Astrocyte (in vitro differentiated cells and primary cell): ENCODE results near the gene CCDC81. TPM values are rescaled to one million over a fixed set of nuclear protein-coding genes. Genes with fewer than 3 reads are reported as not detected.
A peak's percentile ranks its signal among the peaks of the same experiment; 100 is the strongest.

Experiments used
- DNase-seq: peaks from one replicate; pipeline ENCODE4 v3.0.0-alpha.2; 2010; ENCODE audit warnings: low read depth
- FAIRE-seq: peaks from 2 replicates; lab custom pipeline; 2011; peaks lifted over from hg19 to GRCh38; lab: Jason Lieb, UNC
- H2AFZ ChIP-seq: 2 replicates; pipeline ENCODE4 v1.6.0; 2012; ENCODE audit warnings: low read depth, low read length, inconsistent platforms
- H3K27ac ChIP-seq: 2 replicates; pipeline ENCODE4 v1.5.1; 2011; ENCODE audit warnings: low read depth, low read length, inconsistent platforms
- H3K27me3 ChIP-seq: 2 replicates; pipeline ENCODE4 v1.6.0; 2011; ENCODE audit warnings: low read length, inconsistent platforms; ENCODE audit not compliant: insufficient read depth
- H3K36me3 ChIP-seq: 2 replicates; pipeline ENCODE4 v1.5.1; 2011; ENCODE audit warnings: low read length, inconsistent platforms; ENCODE audit not compliant: insufficient read depth
- H3K4me1 ChIP-seq: 2 replicates; pipeline ENCODE4 v1.5.1; 2011; ENCODE audit warnings: low read length, inconsistent platforms; ENCODE audit not compliant: insufficient read depth
- H3K4me2 ChIP-seq: 2 replicates; pipeline ENCODE4 v1.6.0; 2012; ENCODE audit warnings: low read length, inconsistent platforms
- H3K4me3 ChIP-seq: 2 replicates; pipeline ENCODE4 v1.5.1; 2011; ENCODE audit warnings: low read depth, mild to moderate bottlenecking, low read length, inconsistent platforms; ENCODE audit not compliant: insufficient read depth
- H3K79me2 ChIP-seq: 2 replicates; pipeline ENCODE4 v1.6.0; 2012; ENCODE audit warnings: mild to moderate bottlenecking, low read length, inconsistent platforms; ENCODE audit not compliant: insufficient read depth
- H3K9ac ChIP-seq: 2 replicates; pipeline ENCODE4 v1.6.0; 2012; ENCODE audit warnings: mild to moderate bottlenecking, low read length, inconsistent platforms
- H3K9me3 ChIP-seq: 2 replicates; pipeline ENCODE4 v1.5.1; 2012; ENCODE audit warnings: low read depth, mild to moderate bottlenecking, low read length, inconsistent platforms; ENCODE audit not compliant: insufficient read depth
- H4K20me1 ChIP-seq: 2 replicates; pipeline ENCODE4 v1.6.0; 2012; ENCODE audit warnings: low read length, inconsistent platforms; ENCODE audit not compliant: insufficient read depth
- H3K27ac Mint-ChIP-seq: one replicate; pipeline ENCODE4 v1.8.0; 2021; ENCODE audit warnings: mild to moderate bottlenecking, mixed read lengths; ENCODE audit not compliant: unreplicated experiment
- H3K27me3 Mint-ChIP-seq: one replicate; pipeline ENCODE4 v1.8.0; 2021; ENCODE audit warnings: low read depth, mixed read lengths; ENCODE audit not compliant: unreplicated experiment
- H3K36me3 Mint-ChIP-seq: one replicate; pipeline ENCODE4 v1.8.0; 2021; ENCODE audit warnings: low read depth, mixed read lengths; ENCODE audit not compliant: unreplicated experiment
- H3K4me1 Mint-ChIP-seq: one replicate; pipeline ENCODE4 v1.8.0; 2021; ENCODE audit warnings: low read depth, mixed read lengths; ENCODE audit not compliant: unreplicated experiment
- H3K4me3 Mint-ChIP-seq: one replicate; pipeline ENCODE4 v1.8.0; 2021; ENCODE audit warnings: mild to moderate bottlenecking, moderate library complexity, mixed read lengths; ENCODE audit not compliant: unreplicated experiment
- H3K9me3 Mint-ChIP-seq: one replicate; pipeline ENCODE4 v1.8.0; 2021; ENCODE audit warnings: mild to moderate bottlenecking, mixed read lengths; ENCODE audit not compliant: unreplicated experiment
- CTCF ChIP-seq: IDR thresholded peaks from 2 replicates; pipeline ENCODE4 v1.5.1; 2011; ENCODE audit warnings: low read depth, mild to moderate bottlenecking, inconsistent platforms, low read length, moderate library complexity; ENCODE audit not compliant: insufficient read depth
- EZH2 ChIP-seq: IDR thresholded peaks from 2 replicates; pipeline ENCODE4 v1.6.1; 2012; ENCODE audit warnings: mild to moderate bottlenecking, low read length, inconsistent platforms; ENCODE audit not compliant: insufficient read depth
- total RNA-seq: library from RNA; stranded (reverse); gene quantifications from 2 replicates; pipeline ENCODE4 v1.2.1, GENCODE V29; 2021

Gene CCDC81
- total RNA-seq, 1 donor from 2014 or later = 4.3 TPM

GRCh38 chr11:86418106-86418505, 43.4 kb downstream of the CCDC81 start:
- Mint-ChIP-seq H3K9me3 (no peaks in the 10 kb centered on the region), H3K4me1 (peaks cover 5% of the 10 kb centered on the region), H3K4me3 (no peak overlapping the region), H3K36me3 (peaks cover 4% of the 10 kb centered on the region), H3K27ac (no peak overlapping the region), H3K27me3 (no peaks in the 10 kb centered on the region)
- Histone ChIP-seq H3K36me3 (no peaks in the 10 kb centered on the region), H3K4me3 (no peak overlapping the region), H3K27me3 (no peaks in the 10 kb centered on the region), H2AFZ (no peak overlapping the region), H3K9ac (no peak overlapping the region), H3K79me2 (no peaks in the 10 kb centered on the region), H3K4me2 (no peak overlapping the region), H3K9me3 (no peaks in the 10 kb centered on the region), H3K4me1 (no peaks in the 10 kb centered on the region), H3K27ac (no peak overlapping the region), H4K20me1 (no peaks in the 10 kb centered on the region)
- DNase-seq (no peak), FAIRE-seq (no peak)
- TF ChIP-seq EZH2 = no peak
- no peak for TF ChIP-seq CTCF

- Histone ChIP-seq H3K4me1 (no peaks in the 10 kb centered on the region), H3K36me3 (no peaks in the 10 kb centered on the region), H3K4me2 (no peak overlapping the region), H3K9me3 (no peaks in the 10 kb centered on the region), H3K27me3 (no peaks in the 10 kb centered on the region), H3K4me3 (no peak overlapping the region), H2AFZ (no peak overlapping the region), H3K27ac (no peak overlapping the region), H4K20me1 (no peaks in the 10 kb centered on the region), H3K79me2 (no peaks in the 10 kb centered on the region), H3K9ac (no peak overlapping the region)
- DNase-seq = no peak
- Mint-ChIP-seq H3K27me3 (no peaks in the 10 kb centered on the region), H3K9me3 (no peaks in the 10 kb centered on the region), H3K36me3 (peaks cover 4% of the 10 kb centered on the region), H3K27ac (no peak overlapping the region), H3K4me3 (no peak overlapping the region), H3K4me1 (peaks cover 7% of the 10 kb centered on the region)
- FAIRE-seq = no peak
- TF ChIP-seq EZH2 (no peak), CTCF (no peak)
Measured at GRCh38 chr11:86418513-86418912, 43.8 kb downstream of the CCDC81 start.

GRCh38 chr11:86418917-86419316, 44.2 kb downstream of the CCDC81 start:
- Histone ChIP-seq H2AFZ (no peak overlapping the region), H3K9me3 (no peaks in the 10 kb centered on the region), H3K27me3 (no peaks in the 10 kb centered on the region), H3K9ac (no peak overlapping the region), H3K36me3 (no peaks in the 10 kb centered on the region), H3K27ac (no peak overlapping the region), H3K4me3 (no peak overlapping the region), H3K4me1 (no peaks in the 10 kb centered on the region), H3K79me2 (no peaks in the 10 kb centered on the region), H4K20me1 (no peaks in the 10 kb centered on the region), H3K4me2 (no peak overlapping the region)
- FAIRE-seq (peak; percentile 64), DNase-seq (no peak)
- TF ChIP-seq CTCF = peak; percentile 20
- TF ChIP-seq EZH2 = no peak
- Mint-ChIP-seq H3K27me3 (no peaks in the 10 kb centered on the region), H3K4me3 (no peak overlapping the region), H3K9me3 (no peaks in the 10 kb centered on the region), H3K4me1 (peaks cover 10% of the 10 kb centered on the region), H3K27ac (no peak overlapping the region), H3K36me3 (peaks cover 4% of the 10 kb centered on the region)
